Thyroid gland (tissue), 4 donors: ENCODE measurements around the gene THBS3. TPM values are rescaled to one million over a fixed set of nuclear protein-coding genes. Genes with fewer than 3 reads are reported as not detected.
"Not testable (repeated sequence)": the region's sequence is repeated elsewhere in the genome, so short reads cannot be mapped to it uniquely, and the experiment has no call there.

Experiments used
- DNase-seq, 2 donors: peaks; one replicate each; pipeline ENCODE4 v3.0.0-alpha.2; 2019
- H3K27ac ChIP-seq, 3 donors: fragments of 200-600 bp; sonication (generic); 1 replicate in 2 of 3; 2 replicates in 1 of 3; pipeline ENCODE4 v1.5.1; 2016 to 2019; ENCODE audit warnings: mild to moderate bottlenecking in 1 of 3, moderate library complexity in 1 of 3
- H3K27me3 ChIP-seq: fragments of 200-600 bp; sonication (generic); one replicate; pipeline ENCODE4 v1.5.1; 2019
- H3K36me3 ChIP-seq, 2 donors: fragments of 200-600 bp; sonication (generic); one replicate each; pipeline ENCODE4 v1.5.1; 2016 to 2019
- H3K4me1 ChIP-seq, 2 donors: fragments of 200-600 bp; sonication (generic); one replicate each; pipeline ENCODE4 v1.5.1; 2017 to 2019
- H3K4me3 ChIP-seq, 3 donors: fragments of 200-600 bp; sonication (generic); replicated peaks in 1 of 3; 1 replicate in 2 of 3; 2 replicates in 1 of 3; pipeline ENCODE4 v1.5.1; 2016; ENCODE audit warnings: mild to moderate bottlenecking in 1 of 3
- H3K9me3 ChIP-seq: fragments of 200-600 bp; sonication (generic); one replicate; pipeline ENCODE4 v1.5.1; 2017
- POLR2A ChIP-seq, 2 donors: fragments of 450-650 bp; IDR thresholded peaks; one replicate each; pipeline ENCODE4 v1.6.1; 2017; ENCODE audit warnings: antibody characterized with exemption in 2 of 2, mild to moderate bottlenecking in 2 of 2, moderate library complexity in 1 of 2
- WGBS, 2 donors: methylation state at CpG; one replicate each; pipeline ENCODE4 v1.1.5; 2017; 5-methylcytosine and 5-hydroxymethylcytosine counted together
- intact Hi-C: fragments of 100-400 bp; cut with DNase I; formaldehyde crosslinking; loops from one replicate; pipeline ENCODE4 v1.15.1; 2023
- total RNA-seq, 4 donors: library from RNA; depleted of rRNA; stranded (reverse); fragments of >200 nt; gene quantifications; one replicate each; pipeline ENCODE4 v1.2.3, GENCODE V29; 2016
- TF ChIP-seq, protein P1 (sequence below), 6 experiments: fragments of 200-600 bp in 3 of 6; fragments of 450-650 bp in 3 of 6; sonication (generic) in 3 of 6; IDR thresholded peaks; one replicate each; pipeline ENCODE4 v1.5.1; 2016 to 2019; ENCODE audit warnings: antibody characterized with exemption in 6 of 6, mild to moderate bottlenecking in 2 of 6, inconsistent platforms in 1 of 6, moderate library complexity in 1 of 6

The THBS3 gene
- total RNA-seq, 4 donors from 2014 or later, result 8.5 to 25.7 (median 18.2) TPM

DNA sequence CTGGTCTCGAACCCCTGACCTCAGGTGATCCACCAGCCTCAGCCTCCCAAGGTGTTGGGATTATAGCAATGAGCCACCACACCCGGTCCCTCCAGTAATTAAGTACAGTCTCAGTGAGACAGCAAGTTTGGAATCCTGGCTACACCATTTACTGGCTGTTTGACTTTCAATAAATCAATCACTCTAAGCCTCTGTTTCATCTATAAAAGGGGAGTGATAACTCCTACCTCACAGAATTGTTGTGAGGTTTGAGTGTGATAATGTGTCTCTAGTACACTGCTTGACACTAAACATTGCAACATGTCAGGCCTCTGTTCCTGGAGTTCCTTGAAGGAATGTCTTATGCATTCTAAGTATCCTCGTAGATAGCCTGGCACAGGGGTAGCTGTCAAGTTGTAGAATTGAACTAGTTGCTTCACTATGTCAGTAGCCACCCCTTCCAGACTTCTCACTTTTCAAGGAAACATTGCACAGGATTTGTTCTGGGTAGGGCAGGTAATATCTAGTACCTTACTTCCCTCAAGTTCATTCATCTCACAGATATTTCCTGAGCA, 35.2 kb upstream of the THBS3 start:
- no peak overlapping the region for H3K4me3 ChIP-seq
- no peaks in the 10 kb centered on the region for H3K9me3 ChIP-seq
- 80 to 87% methylated on average over 3 of the region's 3 CpGs for WGBS, 2 donors

DNA sequence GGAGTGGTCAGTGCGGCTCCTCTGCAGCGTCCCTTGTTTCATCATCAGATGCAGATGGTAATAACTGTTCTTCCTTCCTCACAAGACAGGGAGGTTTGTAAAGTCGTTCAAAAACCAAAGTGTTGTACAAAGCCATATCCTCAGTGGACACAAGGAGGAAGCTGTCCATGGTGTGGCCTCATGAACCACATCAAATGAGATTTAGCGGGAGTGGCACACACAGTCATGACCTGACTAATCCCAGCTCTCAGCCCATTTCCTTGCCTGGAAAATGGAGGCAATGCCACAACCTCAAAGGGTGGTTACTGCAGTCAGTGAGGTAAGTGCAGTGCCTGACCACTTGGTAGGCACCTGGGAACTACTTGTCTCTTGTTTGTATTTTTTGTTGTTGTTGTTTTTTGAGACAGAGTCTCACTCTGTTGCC, 34.2 kb upstream of the THBS3 start:
- H3K36me3 ChIP-seq, result peaks cover 0 to 3% of the 10 kb centered on the region in 2 donors
- no peak for DNase-seq
- H3K9me3 ChIP-seq, result no peaks in the 10 kb centered on the region
- H3K27me3 ChIP-seq, result no peaks in the 10 kb centered on the region
- intact Hi-C loops, result loop anchor here (5.0 kb wide), 1 partner anchor 35 kb away; the partner anchor contains the start of genes MTX1 and THBS3
- 72 to 77% methylated on average over 4 of the region's 4 CpGs for WGBS, 2 donors
- peak overlapping the region in 1 of 3 donors; percentile 72 for H3K27ac ChIP-seq
- H3K4me3 ChIP-seq, result no peak overlapping the region
- H3K4me1 ChIP-seq, result peaks cover 15 to 27% of the 10 kb centered on the region in 2 donors
- TF ChIP-seq, protein P1, sequence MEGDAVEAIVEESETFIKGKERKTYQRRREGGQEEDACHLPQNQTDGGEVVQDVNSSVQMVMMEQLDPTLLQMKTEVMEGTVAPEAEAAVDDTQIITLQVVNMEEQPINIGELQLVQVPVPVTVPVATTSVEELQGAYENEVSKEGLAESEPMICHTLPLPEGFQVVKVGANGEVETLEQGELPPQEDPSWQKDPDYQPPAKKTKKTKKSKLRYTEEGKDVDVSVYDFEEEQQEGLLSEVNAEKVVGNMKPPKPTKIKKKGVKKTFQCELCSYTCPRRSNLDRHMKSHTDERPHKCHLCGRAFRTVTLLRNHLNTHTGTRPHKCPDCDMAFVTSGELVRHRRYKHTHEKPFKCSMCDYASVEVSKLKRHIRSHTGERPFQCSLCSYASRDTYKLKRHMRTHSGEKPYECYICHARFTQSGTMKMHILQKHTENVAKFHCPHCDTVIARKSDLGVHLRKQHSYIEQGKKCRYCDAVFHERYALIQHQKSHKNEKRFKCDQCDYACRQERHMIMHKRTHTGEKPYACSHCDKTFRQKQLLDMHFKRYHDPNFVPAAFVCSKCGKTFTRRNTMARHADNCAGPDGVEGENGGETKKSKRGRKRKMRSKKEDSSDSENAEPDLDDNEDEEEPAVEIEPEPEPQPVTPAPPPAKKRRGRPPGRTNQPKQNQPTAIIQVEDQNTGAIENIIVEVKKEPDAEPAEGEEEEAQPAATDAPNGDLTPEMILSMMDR (IDR thresholded peaks at IDR 0.05), result no peak
- TF ChIP-seq POLR2A (IDR thresholded peaks at IDR 0.05), result no peak

More for the DNA sequence above, 35.2 kb upstream of the THBS3 start:
- intact Hi-C loops, result loop anchor here (5.0 kb wide), 1 partner anchor 36 kb away; the partner anchor contains the start of genes MTX1 and THBS3
- H3K4me1 ChIP-seq, result peaks cover 15 to 27% of the 10 kb centered on the region in 2 donors
- TF ChIP-seq, protein P1 (IDR thresholded peaks at IDR 0.05), result no peak
- TF ChIP-seq POLR2A (IDR thresholded peaks at IDR 0.05), result no peak
- no peaks in the 10 kb centered on the region for H3K36me3 ChIP-seq
- peak overlapping the region; percentile 72 to 92 (median 81) for H3K27ac ChIP-seq
- DNase-seq, result no peak
- no peaks in the 10 kb centered on the region for H3K27me3 ChIP-seq

DNA sequence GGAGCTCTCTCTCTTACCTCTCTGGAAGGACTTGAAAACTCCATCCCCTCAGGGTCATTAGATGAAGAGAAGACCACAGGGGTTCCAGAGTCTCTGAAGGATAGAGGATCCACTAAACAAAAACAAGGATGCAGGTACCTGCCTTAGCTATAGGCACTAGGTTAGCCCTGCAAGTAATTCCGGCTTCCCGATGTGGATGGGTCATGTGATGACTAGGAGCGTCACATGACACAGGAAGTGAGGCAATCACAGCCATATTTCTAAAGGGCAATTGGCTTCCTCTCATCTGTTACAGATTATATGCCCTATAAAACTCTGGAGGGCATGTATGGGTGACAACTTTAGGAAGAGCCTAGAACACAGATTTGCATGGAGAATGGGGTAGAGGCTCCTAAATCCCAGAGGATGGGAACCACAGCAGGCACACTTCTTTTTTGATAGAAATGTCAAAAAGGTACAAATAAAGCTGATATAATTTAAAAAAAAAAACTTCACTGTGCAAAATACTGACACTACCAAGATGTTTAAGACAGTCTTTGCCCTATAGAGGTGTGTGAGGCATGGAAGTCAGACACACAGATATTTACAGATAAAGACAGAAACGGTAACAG, 33.5 kb upstream of the THBS3 start:
- intact Hi-C loops, result loop anchor here (5.0 kb wide), 1 partner anchor 34 kb away; the partner anchor contains the start of genes MTX1 and THBS3

DNA sequence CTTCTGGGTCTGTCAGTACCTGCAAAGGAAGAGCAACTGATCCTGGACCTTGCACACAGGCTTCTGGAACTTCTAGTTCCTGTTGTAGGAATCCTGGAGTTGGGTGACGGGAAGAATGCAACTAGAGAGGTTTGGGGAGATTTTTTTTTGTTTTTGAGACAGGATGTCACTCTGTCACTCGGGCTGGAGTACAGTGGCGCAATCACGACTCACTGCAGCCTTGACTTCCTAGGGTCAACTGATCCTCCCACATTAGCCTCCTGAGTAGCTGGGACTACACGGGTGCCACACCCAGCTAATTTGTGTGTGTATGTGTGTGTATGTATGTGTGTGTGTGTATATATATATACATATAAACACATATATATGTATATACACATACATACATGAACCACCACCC, 28.8 kb upstream of the THBS3 start:
- peaks cover 0 to 17% of the 10 kb centered on the region in 2 donors for H3K4me1 ChIP-seq
- no peak for DNase-seq
- no peaks in the 10 kb centered on the region for H3K9me3 ChIP-seq
- H3K27me3 ChIP-seq, result no peaks in the 10 kb centered on the region
- no peak overlapping the region for H3K4me3 ChIP-seq
- TF ChIP-seq, protein P1 (IDR thresholded peaks at IDR 0.05), result no peak
- no peak for TF ChIP-seq POLR2A (IDR thresholded peaks at IDR 0.05)
- intact Hi-C loops, result no loop called here
- peak overlapping the region in 1 of 3 donors; percentile 43 for H3K27ac ChIP-seq
- 88 to 90% methylated on average over 5 of the region's 5 CpGs for WGBS, 2 donors
- peaks cover 4 to 5% of the 10 kb centered on the region in 2 donors for H3K36me3 ChIP-seq

More for the DNA sequence above, 33.5 kb upstream of the THBS3 start:
- peaks cover 15 to 27% of the 10 kb centered on the region in 2 donors for H3K4me1 ChIP-seq
- no peaks in the 10 kb centered on the region for H3K9me3 ChIP-seq
- peaks cover 4 to 5% of the 10 kb centered on the region in 2 donors for H3K36me3 ChIP-seq
- peak; percentile 67 to 71 for DNase-seq
- peak overlapping the region in 1 of 3 donors; percentile 15 for H3K27ac ChIP-seq
- no peak overlapping the region for H3K4me3 ChIP-seq
- no peak for TF ChIP-seq POLR2A (IDR thresholded peaks at IDR 0.05)
- TF ChIP-seq, protein P1 (IDR thresholded peaks at IDR 0.05), result no peak
- WGBS, 2 donors, result 17 to 18% methylated on average over 4 of the region's 4 CpGs
- H3K27me3 ChIP-seq, result no peaks in the 10 kb centered on the region

DNA sequence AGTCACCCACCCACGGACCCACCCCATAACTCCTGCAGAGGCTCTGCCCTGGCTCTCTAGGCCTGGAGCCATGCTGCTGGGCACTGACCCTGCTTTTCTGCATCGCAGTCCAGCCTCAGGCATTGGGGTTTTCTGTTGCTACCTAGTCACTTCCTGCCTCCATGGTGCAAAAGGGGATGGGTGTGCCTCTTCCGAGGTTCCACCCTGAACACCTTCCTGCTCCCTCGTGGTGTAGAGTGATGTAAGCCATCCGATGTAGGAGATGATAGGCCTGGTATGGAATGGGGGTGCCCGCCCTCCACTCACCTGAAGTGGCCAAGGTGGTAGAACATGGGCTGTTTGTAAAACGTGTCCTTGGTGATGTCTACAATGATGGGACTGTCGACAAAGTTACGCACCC, 27.7 kb upstream of the THBS3 start:
- WGBS, 2 donors, result 80 to 100% methylated on average over 1 to 6 of the region's 9 CpGs
- H3K9me3 ChIP-seq, intact Hi-C loops, H3K27me3 ChIP-seq, H3K36me3 ChIP-seq, DNase-seq, H3K4me3 ChIP-seq: not testable (repeated sequence)
- H3K4me1 ChIP-seq, result peaks cover 0 to 10% of the 10 kb centered on the region in 2 donors
- H3K27ac ChIP-seq, result peak overlapping the region in 1 of 3 donors; percentile 28

DNA sequence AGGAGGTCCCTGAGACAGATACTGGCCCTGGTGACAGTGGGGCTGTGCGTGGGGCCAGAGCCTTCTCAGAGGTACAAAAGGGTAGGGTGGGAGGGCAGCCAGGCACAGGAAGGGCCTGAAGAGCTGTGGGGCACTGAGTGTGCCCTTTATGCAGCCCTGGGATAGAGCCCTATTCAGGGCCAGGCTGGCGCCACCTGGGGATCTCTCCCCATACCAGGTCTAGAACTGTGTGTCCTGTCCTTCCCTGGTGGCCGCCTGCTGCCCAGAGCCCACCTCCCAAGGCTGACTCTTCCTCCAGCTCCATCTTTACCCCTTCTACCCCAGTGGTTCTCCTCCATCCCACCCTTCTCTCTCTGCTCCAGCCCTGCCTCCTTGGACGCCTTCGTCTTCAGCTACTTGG, 25.8 kb upstream of the THBS3 start:
- H3K9me3 ChIP-seq, H3K4me1 ChIP-seq, H3K27ac ChIP-seq, intact Hi-C loops, H3K27me3 ChIP-seq, DNase-seq, H3K36me3 ChIP-seq, H3K4me3 ChIP-seq: not testable (repeated sequence)
- 100% methylated on average over 1 of the region's 5 CpGs for WGBS, 2 donors

DNA sequence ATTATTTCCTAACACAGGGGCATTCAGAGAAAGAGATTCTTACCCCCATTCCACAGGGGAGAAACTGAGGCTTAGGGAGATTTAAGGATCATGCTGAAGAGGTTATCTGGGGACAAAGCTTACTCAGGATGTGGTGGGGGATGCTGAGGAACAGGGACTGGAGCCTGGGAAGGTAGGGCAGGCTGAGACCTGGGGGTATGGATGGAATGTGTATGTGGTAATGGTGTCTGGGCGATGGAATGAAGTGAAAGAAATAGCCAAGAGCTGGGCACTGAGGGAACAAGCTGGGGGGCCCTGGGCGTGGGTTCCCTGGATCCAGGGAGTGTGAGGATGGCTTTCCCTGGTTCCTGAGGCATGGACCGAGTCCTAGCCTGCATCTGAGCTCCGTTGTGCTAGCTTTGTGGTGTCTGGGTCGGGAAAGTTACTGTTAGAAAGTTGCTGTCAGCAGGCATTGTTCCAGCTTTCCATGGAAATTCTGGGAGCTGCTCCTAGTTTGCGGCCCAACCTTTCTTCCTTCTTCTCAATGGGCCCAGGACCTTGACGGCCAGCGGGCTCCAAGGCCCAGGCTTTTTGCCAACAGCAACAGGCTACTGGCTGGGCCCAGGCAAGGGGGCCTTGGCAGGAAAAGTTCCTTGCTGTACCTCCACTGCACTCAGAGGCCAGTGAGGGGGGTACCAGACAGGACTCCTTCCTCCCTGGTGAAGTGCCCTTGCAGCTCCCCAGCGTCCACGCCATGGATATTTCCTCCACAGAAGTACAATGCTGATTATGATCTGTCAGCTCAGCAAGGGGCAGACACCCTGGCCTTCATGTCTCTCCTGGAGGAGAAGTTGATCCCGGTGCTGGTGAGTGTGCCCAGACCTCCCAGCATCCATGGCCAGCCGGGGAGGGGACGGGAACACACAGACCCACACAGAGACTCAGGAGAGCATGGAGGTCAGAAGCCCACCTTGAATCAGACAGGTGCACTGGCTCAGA, 24.6 kb upstream of the THBS3 start:
- WGBS, 2 donors, result 43 to 56% methylated on average over 7 to 8 of the region's 13 CpGs
- DNase-seq, result peak; percentile 75 to 77
- not testable (repeated sequence) for H3K27me3 ChIP-seq

DNA sequence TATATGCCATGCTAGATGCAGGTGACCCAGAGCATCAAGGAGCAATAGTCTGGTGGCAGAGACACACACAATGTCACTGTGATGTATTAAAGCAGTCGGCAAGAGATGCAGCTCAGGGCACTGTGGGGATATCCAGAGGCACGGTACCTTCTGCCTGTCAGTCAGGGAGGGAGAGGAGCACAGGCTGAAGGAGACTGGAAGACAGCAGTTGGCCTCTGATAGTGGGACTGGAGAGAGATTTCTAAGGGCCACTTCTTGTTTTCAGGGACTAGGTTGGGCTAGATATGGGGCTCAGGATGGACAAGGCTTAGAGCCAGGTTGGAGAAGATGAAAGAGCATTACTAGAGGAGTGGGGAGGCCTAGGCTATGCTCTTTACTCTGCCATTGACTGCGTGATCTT, 23.6 kb upstream of the THBS3 start:
- peaks cover 8 to 21% of the 10 kb centered on the region in 2 donors for H3K4me1 ChIP-seq
- peak overlapping the region in 1 of 3 donors; percentile 59 for H3K27ac ChIP-seq
- H3K36me3 ChIP-seq, H3K27me3 ChIP-seq, H3K4me3 ChIP-seq, H3K9me3 ChIP-seq, intact Hi-C loops, DNase-seq: not testable (repeated sequence)
- WGBS, 2 donors, result 57 to 83% methylated on average over 3 of the region's 3 CpGs

More for the DNA sequence above, 24.6 kb upstream of the THBS3 start:
- intact Hi-C loops, H3K36me3 ChIP-seq, H3K9me3 ChIP-seq, H3K4me3 ChIP-seq: not testable (repeated sequence)
- Histone ChIP-seq H3K4me1 (peaks cover 0 to 15% of the 10 kb centered on the region in 2 donors), H3K27ac (peak overlapping the region; percentile 17 to 59 (median 41))
